NOMO-1 (cell line): ENCODE results near the gene PCDH7.

ENCODE experiments used
- DNase-seq, 2 experiments: peaks; one replicate each; lab custom pipeline; 2025; ENCODE audit not compliant: unreplicated experiment in 2 of 2; lab: John Stamatoyannopoulos, UW

Gene PCDH7

GRCh38 chr4:30724247-30724646, 4.1 kb downstream of the PCDH7 start:
- DNase-seq = no peak

- DNase-seq = no peak
These were observed 5.4 kb downstream of the PCDH7 start for GRCh38 chr4:30725562-30725961.

GRCh38 chr4:30726090-30726675, 6.0 kb downstream of the PCDH7 start:
- no peak for DNase-seq

- DNase-seq = no peak
These were observed 7.2 kb downstream of the PCDH7 start for GRCh38 chr4:30727409-30727808.

GRCh38 chr4:30728311-30728710, 8.1 kb downstream of the PCDH7 start:
- DNase-seq = no peak

- DNase-seq = no peak
These were observed 23.7 kb downstream of the PCDH7 start for GRCh38 chr4:30743897-30744296.

GRCh38 chr4:30744386-30744785, 24.2 kb downstream of the PCDH7 start:
- DNase-seq = no peak

- no peak for DNase-seq
These were observed 24.9 kb downstream of the PCDH7 start for GRCh38 chr4:30744957-30745640.

GRCh38 chr4:30746735-30747134, 26.6 kb downstream of the PCDH7 start:
- no peak for DNase-seq

GRCh38 chr4:30753316-30753715, 33.1 kb downstream of the PCDH7 start:
- DNase-seq = no peak

- no peak for DNase-seq
These were observed 33.9 kb downstream of the PCDH7 start for GRCh38 chr4:30754021-30754420.

- DNase-seq = no peak
These were observed 35.2 kb downstream of the PCDH7 start for GRCh38 chr4:30755346-30755745.

GRCh38 chr4:30756553-30756952, 36.4 kb downstream of the PCDH7 start:
- DNase-seq = no peak

- no peak for DNase-seq
These were observed 37.2 kb downstream of the PCDH7 start for GRCh38 chr4:30757357-30757756.

- DNase-seq = no peak
These were observed 40.4 kb downstream of the PCDH7 start for GRCh38 chr4:30760551-30760950.

- no peak for DNase-seq
These were observed 43.2 kb downstream of the PCDH7 start for GRCh38 chr4:30763321-30763727.

GRCh38 chr4:30765022-30765421, 44.9 kb downstream of the PCDH7 start:
- DNase-seq = no peak

GRCh38 chr4:30767147-30767845, 47.1 kb downstream of the PCDH7 start:
- DNase-seq = no peak

GRCh38 chr4:30768277-30768676, 48.1 kb downstream of the PCDH7 start:
- DNase-seq = no peak

- no peak for DNase-seq
These were observed 48.9 kb downstream of the PCDH7 start for GRCh38 chr4:30769093-30769492.

- DNase-seq = no peak
These were observed 49.9 kb downstream of the PCDH7 start for GRCh38 chr4:30770049-30770549.

GRCh38 chr4:30770812-30771211, 50.6 kb downstream of the PCDH7 start:
- no peak for DNase-seq
